ENCODE data around the gene GRAMD4. TPM values are rescaled to one million over a fixed set of nuclear protein-coding genes. Genes with fewer than 3 reads are reported as not detected.

GRAMD4 gene
- total RNA-seq, 1 experiment from 2014 or later = 25.3 TPM

- H3K27me3 ChIP-seq (ENCODE audit: low read length) = no peaks in the 10 kb centered on the region
- no peak overlapping the region for H3K27ac ChIP-seq (ENCODE audit: low read length)
- no peak overlapping the region for H2AFZ ChIP-seq (ENCODE audit: low read length)
- intact Hi-C loops (cut with micrococcal nuclease) = no loop called here
- H3F3A ChIP-seq (ENCODE audit: low read length, unreplicated experiment) = no peaks in the 10 kb centered on the region
- POLR2A ChIA-PET (ENCODE audit: unreplicated experiment) = no interaction called here
- H3K9ac ChIP-seq (ENCODE audit: low read length) = no peak overlapping the region
- ATAC-seq = no peak
- no peaks in the 10 kb centered on the region for H3K79me2 ChIP-seq (ENCODE audit: low read length)
- no peaks in the 10 kb centered on the region for H3K9me2 ChIP-seq (replicated peaks; ENCODE audit: low read length)
- H4K20me1 ChIP-seq (ENCODE audit: low read length) = no peaks in the 10 kb centered on the region
- H3K36me3 ChIP-seq (ENCODE audit: low read depth, low read length) = no peaks in the 10 kb centered on the region
- no TSS peak for BruUV-seq (replicated peaks)
- DNase-seq = no peak
- H3K4me1 ChIP-seq (ENCODE audit: insufficient read depth, low read length) = no peaks in the 10 kb centered on the region
- no peak for TF ChIP-seq EZH2 (IDR thresholded peaks at IDR 0.05; ENCODE audit: low read length, unreplicated experiment)
- no peak for TF ChIP-seq EZH2phosphoT487 (IDR thresholded peaks at IDR 0.05; ENCODE audit: borderline replicate concordance, low read length)
- TF ChIP-seq CTCF (conservative IDR thresholded peaks at IDR 0.05; ENCODE audit: low read depth, low read length) = no peak
- CTCF ChIA-PET = no interaction called here
- H3K4me3 ChIP-seq (ENCODE audit: low read length) = no peak overlapping the region
- no peaks in the 10 kb centered on the region for H3K9me3 ChIP-seq (ENCODE audit: low read length)
- no peak overlapping the region for H3K4me2 ChIP-seq (ENCODE audit: low read length)
These were observed 57.3 kb downstream of the GRAMD4 start for GRCh38 chr22:46677323-46678002.

GRCh38 chr22:46678003-46678657, 57.9 kb downstream of the GRAMD4 start:
- intact Hi-C loops (cut with micrococcal nuclease) = no loop called here
- Histone ChIP-seq H3K4me2 (ENCODE audit: low read length) (no peak overlapping the region), H2AFZ (ENCODE audit: low read length) (no peak overlapping the region), H4K20me1 (ENCODE audit: low read length) (no peaks in the 10 kb centered on the region), H3K27me3 (ENCODE audit: low read length) (no peaks in the 10 kb centered on the region), H3K27ac (ENCODE audit: low read length) (no peak overlapping the region), H3K36me3 (ENCODE audit: low read depth, low read length) (no peaks in the 10 kb centered on the region), H3K4me3 (ENCODE audit: low read length) (no peak overlapping the region), H3K79me2 (ENCODE audit: low read length) (no peaks in the 10 kb centered on the region), H3K9ac (ENCODE audit: low read length) (no peak overlapping the region), H3K4me1 (ENCODE audit: insufficient read depth, low read length) (no peaks in the 10 kb centered on the region), H3F3A (ENCODE audit: low read length, unreplicated experiment) (no peaks in the 10 kb centered on the region), H3K9me3 (ENCODE audit: low read length) (no peaks in the 10 kb centered on the region), H3K9me2 (replicated peaks; ENCODE audit: low read length) (no peaks in the 10 kb centered on the region)
- no peak for TF ChIP-seq EZH2phosphoT487 (IDR thresholded peaks at IDR 0.05; ENCODE audit: borderline replicate concordance, low read length)
- CTCF ChIA-PET = no interaction called here
- POLR2A ChIA-PET (ENCODE audit: unreplicated experiment) = no interaction called here
- ATAC-seq (no peak), DNase-seq (no peak)
- BruUV-seq (replicated peaks) = no TSS peak

- ChIA-PET CTCF (no interaction called here), POLR2A (ENCODE audit: unreplicated experiment) (no interaction called here)
- ATAC-seq = no peak
- no TSS peak for BruUV-seq (replicated peaks)
- no peaks in the 10 kb centered on the region for H3K27me3 ChIP-seq (ENCODE audit: low read length)
- DNase-seq = no peak
- H3K9ac ChIP-seq (ENCODE audit: low read length) = no peak overlapping the region
- H3K9me3 ChIP-seq (ENCODE audit: low read length) = no peaks in the 10 kb centered on the region
- H4K20me1 ChIP-seq (ENCODE audit: low read length) = no peaks in the 10 kb centered on the region
- no peak overlapping the region for H2AFZ ChIP-seq (ENCODE audit: low read length)
- H3K79me2 ChIP-seq (ENCODE audit: low read length) = no peaks in the 10 kb centered on the region
- intact Hi-C loops (cut with micrococcal nuclease) = no loop called here
- no peak overlapping the region for H3K4me3 ChIP-seq (ENCODE audit: low read length)
- H3K4me2 ChIP-seq (ENCODE audit: low read length) = no peak overlapping the region
- no peak overlapping the region for H3K27ac ChIP-seq (ENCODE audit: low read length)
- H3K4me1 ChIP-seq (ENCODE audit: insufficient read depth, low read length) = no peaks in the 10 kb centered on the region
- no peak for TF ChIP-seq EZH2phosphoT487 (IDR thresholded peaks at IDR 0.05; ENCODE audit: borderline replicate concordance, low read length)
- TF ChIP-seq CTCF (conservative IDR thresholded peaks at IDR 0.05; ENCODE audit: low read depth, low read length) = no peak
- no peak for TF ChIP-seq EZH2 (IDR thresholded peaks at IDR 0.05; ENCODE audit: low read length, unreplicated experiment)
- H3K9me2 ChIP-seq (replicated peaks; ENCODE audit: low read length) = no peaks in the 10 kb centered on the region
- H3K36me3 ChIP-seq (ENCODE audit: low read depth, low read length) = no peaks in the 10 kb centered on the region
- no peaks in the 10 kb centered on the region for H3F3A ChIP-seq (ENCODE audit: low read length, unreplicated experiment)
These were observed 58.9 kb downstream of the GRAMD4 start for GRCh38 chr22:46678785-46679700.
